ENCODE results near the gene ABCB9. TPM values are rescaled to one million over a fixed set of nuclear protein-coding genes. Genes with fewer than 3 reads are reported as not detected.

The ABCB9 gene
- total RNA-seq, 6 donors from 2014 or later: 2.1 to 9.9 (median 4.3) TPM

- DNase-seq: no peak
- ATAC-seq (ENCODE audit: low FRiP score in 2 of 2): no peak
- no peak overlapping the region for H3K27ac ChIP-seq
- TF ChIP-seq POLR2A (IDR thresholded peaks at IDR 0.05): no peak
- TF ChIP-seq CTCF (IDR thresholded peaks at IDR 0.05): no peak
- TF ChIP-seq POLR2AphosphoS5 (IDR thresholded peaks at IDR 0.05): no peak
- TF ChIP-seq EP300 (IDR thresholded peaks at IDR 0.05): no peak
- H3K9me3 ChIP-seq: no peaks in the 10 kb centered on the region
- H3K4me1 ChIP-seq: no peaks in the 10 kb centered on the region
- 84 to 94% methylated on average over 5 to 6 of the region's 13 CpGs for WGBS, 2 donors
- no peaks in the 10 kb centered on the region for H3K27me3 ChIP-seq
- no peak overlapping the region for H3K4me3 ChIP-seq
- H3K36me3 ChIP-seq: peaks cover 5 to 85% (median 44%) of the 10 kb centered on the region in 4 donors
Measured at GRCh38 chr12:122990961-122991622, 24.8 kb upstream of the ABCB9 start.

- 94 to 100% methylated on average over 1 to 13 of the region's 13 CpGs for WGBS, 2 donors
Measured at GRCh38 chr12:122990561-122990960, 24.3 kb upstream of the ABCB9 start.

GRCh38 chr12:122989874-122990419 lies 23.7 kb upstream of the ABCB9 start:
- Histone ChIP-seq H3K36me3 (peaks cover 5 to 87% (median 45%) of the 10 kb centered on the region in 4 donors), H3K4me1 (peaks cover 2 to 7% (median 5%) of the 10 kb centered on the region in 4 donors), H3K4me3 (no peak overlapping the region), H3K9me3 (no peaks in the 10 kb centered on the region), H3K27ac (no peak overlapping the region), H3K27me3 (no peaks in the 10 kb centered on the region)
- DNase-seq (no peak), ATAC-seq (ENCODE audit: low FRiP score in 2 of 2) (no peak)
- TF ChIP-seq CTCF (IDR thresholded peaks at IDR 0.05): no peak
- TF ChIP-seq POLR2AphosphoS5 (IDR thresholded peaks at IDR 0.05): no peak
- TF ChIP-seq EP300 (IDR thresholded peaks at IDR 0.05): no peak
- WGBS, 2 donors: 92 to 100% methylated on average over 9 to 22 of the region's 22 CpGs

More at GRCh38 chr12:122990561-122990960, 24.3 kb upstream of the ABCB9 start:
- Histone ChIP-seq H3K27ac (no peak overlapping the region), H3K36me3 (peaks cover 5 to 87% (median 46%) of the 10 kb centered on the region in 4 donors), H3K27me3 (no peaks in the 10 kb centered on the region), H3K4me3 (no peak overlapping the region), H3K4me1 (peaks cover 0 to under 1% (median under 1%) of the 10 kb centered on the region in 4 donors), H3K9me3 (no peaks in the 10 kb centered on the region)
- DNase-seq: no peak
- no peak for TF ChIP-seq POLR2AphosphoS5 (IDR thresholded peaks at IDR 0.05)
- no peak for TF ChIP-seq EP300 (IDR thresholded peaks at IDR 0.05)
- no peak for TF ChIP-seq POLR2A (IDR thresholded peaks at IDR 0.05)
- TF ChIP-seq CTCF (IDR thresholded peaks at IDR 0.05): no peak
- ATAC-seq (ENCODE audit: low FRiP score in 2 of 2): no peak

GRCh38 chr12:122989225-122989839 lies 23.1 kb upstream of the ABCB9 start:
- no peak overlapping the region for H3K4me3 ChIP-seq
- H3K27me3 ChIP-seq: no peaks in the 10 kb centered on the region
- peaks cover 8 to 13% (median 12%) of the 10 kb centered on the region in 4 donors for H3K4me1 ChIP-seq
- peaks cover 5 to 86% (median 43%) of the 10 kb centered on the region in 4 donors for H3K36me3 ChIP-seq
- H3K9me3 ChIP-seq: no peaks in the 10 kb centered on the region
- no peak overlapping the region for H3K27ac ChIP-seq
- 83 to 93% methylated on average over 5 to 10 of the region's 10 CpGs for WGBS, 2 donors
- DNase-seq (peak in 1 of 2 donors; percentile 49), ATAC-seq (ENCODE audit: low FRiP score in 2 of 2) (no peak)
- no peak for TF ChIP-seq CTCF (IDR thresholded peaks at IDR 0.05)
- no peak for TF ChIP-seq POLR2AphosphoS5 (IDR thresholded peaks at IDR 0.05)

All from upper lobe of left lung (tissue), 6 donors.